HG02571 (cell line): ENCODE measurements around the gene CCAR1.
"Not testable (repeated sequence)": the region's sequence is repeated elsewhere in the genome, so short reads cannot be mapped to it uniquely, and the experiment has no call there.

Experiments used
- ATAC-seq: cut with Tn5 transposase; IDR thresholded peaks from one replicate; pipeline ENCODE4 v1.9.1; 2021; ENCODE audit warnings: mild to moderate bottlenecking, moderate library complexity; ENCODE audit not compliant: unreplicated experiment

CCAR1 gene

GRCh38 chr10:68756246-68756645 lies 35.2 kb downstream of the CCAR1 start:
- ATAC-seq: no peak

GRCh38 chr10:68756766-68757165 lies 35.7 kb downstream of the CCAR1 start:
- no peak for ATAC-seq

- no peak for ATAC-seq
These were observed 38.3 kb downstream of the CCAR1 start for GRCh38 chr10:68759223-68759863.

- ATAC-seq: no peak
These were observed 38.9 kb downstream of the CCAR1 start for GRCh38 chr10:68759967-68760366.

GRCh38 chr10:68767407-68767806 lies 46.4 kb downstream of the CCAR1 start:
- not testable (repeated sequence) for ATAC-seq

- ATAC-seq: no peak
These were observed 60.9 kb downstream of the CCAR1 start for GRCh38 chr10:68781613-68782574.

GRCh38 chr10:68784476-68784875 lies 63.4 kb downstream of the CCAR1 start:
- no peak for ATAC-seq

- ATAC-seq: no peak
These were observed 66.8 kb downstream of the CCAR1 start for GRCh38 chr10:68787813-68788212.

- no peak for ATAC-seq
These were observed 69.4 kb downstream of the CCAR1 start for GRCh38 chr10:68790476-68790875.

- no peak for ATAC-seq
These were observed 71.1 kb downstream of the CCAR1 start for GRCh38 chr10:68792115-68792514.

- no peak for ATAC-seq
These were observed 75.0 kb downstream of the CCAR1 start for GRCh38 chr10:68795886-68796532.

GRCh38 chr10:68796605-68797004 lies 75.6 kb downstream of the CCAR1 start:
- no peak for ATAC-seq

- ATAC-seq: no peak
These were observed 79.2 kb downstream of the CCAR1 start for GRCh38 chr10:68800211-68800610.

- no peak for ATAC-seq
These were observed 83.7 kb downstream of the CCAR1 start for GRCh38 chr10:68804692-68805091.

- not testable (repeated sequence) for ATAC-seq
These were observed 89.8 kb downstream of the CCAR1 start for GRCh38 chr10:68810830-68811229.

GRCh38 chr10:68811314-68812009 lies 90.4 kb downstream of the CCAR1 start:
- ATAC-seq: no peak

- ATAC-seq: no peak
These were observed 91.4 kb downstream of the CCAR1 start for GRCh38 chr10:68812420-68812819.

GRCh38 chr10:68813559-68813958 lies 92.5 kb downstream of the CCAR1 start:
- ATAC-seq: no peak

- no peak for ATAC-seq
These were observed 95.9 kb downstream of the CCAR1 start for GRCh38 chr10:68816796-68817412.

- not testable (repeated sequence) for ATAC-seq
These were observed 99.3 kb downstream of the CCAR1 start for GRCh38 chr10:68820359-68820758.

- ATAC-seq: not testable (repeated sequence)
These were observed 101.6 kb downstream of the CCAR1 start for GRCh38 chr10:68822626-68823025.
